GM12872 (cell line): ENCODE results near the gene CCDC6.
A peak's percentile ranks its signal among the peaks of the same experiment; 100 is the strongest.

Source experiments
- TF ChIP-seq, protein P1 (sequence below): IDR thresholded peaks from 3 replicates; pipeline ENCODE4 v1.5.1; 2011; ENCODE audit warnings: low read depth, mild to moderate bottlenecking, low read length, moderate library complexity; ENCODE audit not compliant: insufficient read depth

Gene CCDC6

DNA sequence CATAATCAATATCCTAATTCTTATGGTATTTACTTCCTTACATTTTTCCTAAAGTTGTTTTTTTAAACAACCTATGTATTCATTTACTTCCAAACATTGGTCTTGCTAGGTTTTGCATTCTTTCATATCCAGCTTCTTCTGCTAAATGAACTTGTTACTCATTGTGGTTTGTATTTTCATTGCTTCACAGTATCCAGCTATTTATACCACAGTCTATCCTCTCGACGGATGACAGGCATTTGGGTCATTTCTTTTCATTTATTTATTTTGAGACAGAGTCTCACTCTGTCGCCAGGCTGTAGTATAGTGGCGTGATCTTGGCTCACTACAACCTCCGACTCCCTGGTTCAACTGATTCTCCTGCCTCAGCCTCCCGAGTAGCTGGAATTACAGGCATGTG is 66.8 kb downstream of the CCDC6 start:
- TF ChIP-seq, protein P1, sequence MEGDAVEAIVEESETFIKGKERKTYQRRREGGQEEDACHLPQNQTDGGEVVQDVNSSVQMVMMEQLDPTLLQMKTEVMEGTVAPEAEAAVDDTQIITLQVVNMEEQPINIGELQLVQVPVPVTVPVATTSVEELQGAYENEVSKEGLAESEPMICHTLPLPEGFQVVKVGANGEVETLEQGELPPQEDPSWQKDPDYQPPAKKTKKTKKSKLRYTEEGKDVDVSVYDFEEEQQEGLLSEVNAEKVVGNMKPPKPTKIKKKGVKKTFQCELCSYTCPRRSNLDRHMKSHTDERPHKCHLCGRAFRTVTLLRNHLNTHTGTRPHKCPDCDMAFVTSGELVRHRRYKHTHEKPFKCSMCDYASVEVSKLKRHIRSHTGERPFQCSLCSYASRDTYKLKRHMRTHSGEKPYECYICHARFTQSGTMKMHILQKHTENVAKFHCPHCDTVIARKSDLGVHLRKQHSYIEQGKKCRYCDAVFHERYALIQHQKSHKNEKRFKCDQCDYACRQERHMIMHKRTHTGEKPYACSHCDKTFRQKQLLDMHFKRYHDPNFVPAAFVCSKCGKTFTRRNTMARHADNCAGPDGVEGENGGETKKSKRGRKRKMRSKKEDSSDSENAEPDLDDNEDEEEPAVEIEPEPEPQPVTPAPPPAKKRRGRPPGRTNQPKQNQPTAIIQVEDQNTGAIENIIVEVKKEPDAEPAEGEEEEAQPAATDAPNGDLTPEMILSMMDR = no peak

DNA sequence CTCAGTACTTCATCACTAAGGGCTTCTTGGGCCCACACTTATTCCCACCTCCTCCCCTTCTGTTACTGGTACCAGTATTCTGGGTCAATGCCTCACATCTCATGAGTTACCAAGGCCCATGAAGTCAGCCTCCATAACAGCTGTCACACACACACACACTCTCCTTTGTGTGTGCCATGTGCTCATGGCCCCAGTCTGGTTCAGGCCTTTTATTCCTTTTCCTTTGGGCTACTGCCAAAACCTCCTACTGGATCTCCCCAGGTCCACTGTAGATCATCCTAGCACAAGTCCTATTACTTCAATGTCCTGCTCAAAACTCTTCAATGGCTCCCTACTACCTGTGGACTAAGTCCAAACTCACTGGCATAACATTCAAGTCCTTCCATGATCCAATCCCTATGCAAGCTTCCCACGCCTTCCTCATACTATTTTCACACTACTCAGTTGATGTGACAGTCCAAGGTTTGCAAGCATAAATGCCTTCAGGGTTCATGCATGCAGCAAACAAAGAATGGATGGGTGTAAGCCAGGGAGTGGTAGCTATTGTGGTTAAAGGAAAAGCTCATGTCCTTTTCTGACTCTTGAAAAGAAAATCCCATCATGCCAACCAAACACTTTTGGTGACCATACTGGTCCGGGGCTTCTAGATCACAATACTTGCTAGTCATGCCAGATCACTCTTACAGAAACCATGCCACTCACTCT is 68.1 kb downstream of the CCDC6 start:
- TF ChIP-seq, protein P1 = no peak

DNA sequence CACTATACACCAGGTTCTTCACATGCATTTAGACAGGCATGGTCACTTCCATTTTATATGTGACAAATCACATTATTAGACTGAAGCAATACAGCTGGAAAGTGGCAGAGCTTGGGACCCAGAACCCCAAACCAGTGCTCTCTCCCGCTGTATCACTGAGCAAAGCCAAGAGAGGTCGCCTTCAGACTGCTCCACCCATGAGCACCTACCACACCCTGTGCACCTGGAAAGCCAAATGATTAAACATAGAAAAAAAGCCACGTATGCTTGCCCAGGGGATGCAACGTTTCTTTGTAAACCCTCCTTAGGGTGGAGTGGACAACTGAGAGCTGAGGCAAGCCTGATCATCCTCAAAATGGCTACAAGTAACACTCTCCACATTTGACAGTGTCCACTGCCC is 72.5 kb downstream of the CCDC6 start:
- TF ChIP-seq, protein P1 = no peak

DNA sequence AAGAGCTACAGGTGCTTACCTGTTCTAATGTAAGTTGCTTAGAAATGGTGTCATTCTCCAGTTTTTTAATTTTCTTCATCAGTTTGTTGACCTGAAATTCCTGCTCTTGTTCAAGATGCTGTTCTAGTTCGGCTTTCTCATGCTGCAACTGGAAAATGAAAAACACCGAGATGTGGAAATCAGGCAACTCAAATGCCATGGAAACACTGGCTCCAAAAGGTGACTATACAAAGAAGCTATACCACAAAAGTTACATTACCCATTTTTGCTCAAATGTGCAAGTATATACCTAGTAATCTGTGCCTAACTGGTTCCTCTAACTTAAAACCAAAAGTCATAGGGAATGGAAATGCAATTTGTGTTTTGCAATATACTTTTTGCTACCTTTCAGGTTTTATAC is 73.8 kb downstream of the CCDC6 start:
- TF ChIP-seq, protein P1 = no peak

DNA sequence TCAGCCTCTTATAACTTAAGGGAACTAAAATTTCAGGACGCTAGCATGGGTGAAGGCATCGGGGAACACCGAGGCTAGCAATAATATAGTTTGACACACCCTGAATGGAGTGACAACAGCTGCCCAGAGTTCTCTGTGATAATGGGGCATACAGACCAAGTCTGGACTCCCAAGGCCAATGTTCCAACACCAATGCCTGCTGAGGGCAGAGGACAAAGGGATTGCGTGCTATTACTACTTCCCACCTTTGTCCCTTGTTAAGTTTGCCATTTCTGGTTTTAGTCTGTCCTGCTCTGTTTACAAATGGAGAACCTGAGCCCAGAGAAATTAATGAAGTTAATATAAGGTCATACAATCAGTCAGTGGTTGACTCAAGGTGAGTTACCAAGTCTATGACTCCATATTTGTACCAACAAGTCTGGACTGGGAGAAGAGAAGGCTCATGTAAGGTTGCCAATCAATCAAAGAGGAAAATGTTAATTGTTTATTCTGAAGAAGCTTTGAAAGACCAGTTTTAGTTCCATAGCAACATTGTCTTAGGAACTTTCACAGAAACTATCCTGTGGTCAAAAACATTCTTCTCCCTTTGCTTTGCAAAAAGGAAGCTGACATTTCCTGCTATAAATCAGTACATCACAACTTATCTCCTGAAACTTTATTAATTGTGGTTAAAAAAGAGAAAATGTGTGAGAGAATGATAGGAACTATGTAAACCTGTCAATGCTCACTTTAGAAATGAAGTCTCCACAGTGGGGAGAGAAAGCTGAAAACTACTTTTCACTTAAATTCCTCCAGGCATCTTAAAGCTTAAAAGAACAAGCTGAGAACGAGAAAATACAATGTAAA is 74.5 kb downstream of the CCDC6 start:
- TF ChIP-seq, protein P1 = no peak

DNA sequence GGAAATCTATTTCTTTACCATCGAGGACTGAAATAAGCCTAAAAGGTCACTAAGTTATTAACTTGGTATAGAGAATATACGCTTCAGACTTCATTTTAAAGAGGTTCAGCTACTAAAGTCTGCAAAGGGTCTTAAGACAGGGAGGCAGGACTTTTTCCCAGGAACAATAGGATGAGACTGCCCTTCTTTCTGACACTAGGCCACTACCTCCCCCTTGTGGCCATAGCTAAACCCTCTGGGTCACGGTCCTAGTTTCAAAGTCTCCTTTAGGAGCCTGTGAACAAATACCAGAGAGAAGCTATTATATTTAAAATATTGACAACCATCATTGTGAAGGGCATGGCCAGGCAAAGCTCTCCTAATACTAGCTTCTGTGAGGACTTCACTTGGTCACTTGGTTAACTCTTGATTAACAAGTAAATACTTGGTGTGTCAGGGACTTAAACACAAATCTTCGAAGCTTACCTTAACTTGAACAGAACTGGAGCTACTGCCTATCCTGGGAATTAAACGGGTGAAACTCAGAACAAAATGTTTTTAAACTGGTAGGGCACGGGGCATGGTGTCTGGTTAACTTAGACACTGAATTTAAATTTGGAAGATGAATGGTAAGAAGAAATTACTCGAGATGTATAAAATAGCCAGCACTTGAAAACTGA is 75.6 kb downstream of the CCDC6 start:
- TF ChIP-seq, protein P1 = peak; percentile 76

DNA sequence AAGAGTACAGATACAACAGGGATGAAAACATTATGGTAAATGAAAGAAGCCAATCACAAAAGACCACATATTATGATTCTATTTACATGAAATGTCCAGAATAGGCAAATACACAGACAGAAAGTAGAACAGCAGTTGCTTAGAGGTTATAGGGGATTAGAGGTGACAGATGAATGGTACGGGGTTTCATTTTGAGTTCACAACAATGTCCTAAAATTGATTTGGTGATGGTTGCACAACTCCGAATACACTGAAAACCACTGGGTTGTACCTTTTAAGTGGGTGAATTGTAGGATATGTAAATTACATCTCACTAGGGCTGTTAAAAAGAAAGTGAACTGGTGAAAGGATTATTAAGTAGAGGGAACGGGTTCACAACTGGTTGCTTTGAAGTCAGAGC is 76.8 kb downstream of the CCDC6 start:
- TF ChIP-seq, protein P1 = no peak
